Measurements from ENCODE around the gene FNBP1L. TPM values are rescaled to one million over a fixed set of nuclear protein-coding genes. Genes with fewer than 3 reads are reported as not detected.

FNBP1L gene
- 10 to 100 TPM; 46.5 to 54.4 TPM for total RNA-seq
- polyA plus RNA-seq (ENCODE audit: insufficient read depth, low read depth, low replicate concordance): 21.9 TPM
- long read RNA-seq, donor 1, full-length matches to known transcripts: 11 of 27 reads
- long read RNA-seq, donor 1, partial matches to known transcripts: 16 of 27 reads
- long read RNA-seq, donor 1, other reads (novel, unspliced or antisense): 0 of 27 reads
- long read RNA-seq, donor 2, full-length matches to known transcripts: 4 of 17 reads
- long read RNA-seq, donor 2, partial matches to known transcripts: 13 of 17 reads
- long read RNA-seq, donor 2, other reads (novel, unspliced or antisense): 0 of 17 reads

GRCh38 chr1:93447481-93448291 is at the start of gene FNBP1L:
FNBP1L (plus strand) TSS chr1:93448118; CDS start chr1:93448282, 164 bp downstream.
- H3K4me1 ChIP-seq: no peaks in the 10 kb centered on the region
- no peaks in the 10 kb centered on the region for H3K9me3 ChIP-seq
- intact Hi-C loops (cut with DNase I; ENCODE audit: low total_unique reads): loop anchor here (10.0 kb wide), 1 partner anchor 397 kb away; no protein-coding TSS in a partner anchor

GRCh38 chr1:93399781-93400180 is 48.1 kb upstream of the FNBP1L start:
- no peak overlapping the region for H3K27ac ChIP-seq
- DNase-seq: no peak
- H3K36me3 ChIP-seq (ENCODE audit: low read depth, missing control alignments): no peaks in the 10 kb centered on the region
- intact Hi-C loops (cut with DNase I; ENCODE audit: low total_unique reads): no loop called here
- no peak for TF ChIP-seq CTCF (IDR thresholded peaks at IDR 0.05)
- no peak for TF ChIP-seq POLR2A (IDR thresholded peaks at IDR 0.05)
- H3K4me3 ChIP-seq: no peak overlapping the region
- H3K9me3 ChIP-seq: no peaks in the 10 kb centered on the region
- H3K4me1 ChIP-seq: no peaks in the 10 kb centered on the region
- H3K27me3 ChIP-seq: no peaks in the 10 kb centered on the region

More at GRCh38 chr1:93447481-93448291, at the start of gene FNBP1L:
- H3K4me3 ChIP-seq: peak within 1 kb of the TSS; percentile 61 to 79
- H3K27me3 ChIP-seq: no peaks in the 10 kb centered on the region
- TF ChIP-seq POLR2A (IDR thresholded peaks at IDR 0.05): no peak
- TF ChIP-seq CTCF (IDR thresholded peaks at IDR 0.05): no peak
- 0 to 1% methylated on average over 14 to 19 of the region's 52 CpGs for WGBS, 2 donors
- peak; percentile 85 for DNase-seq
- H3K27ac ChIP-seq: peak within 1 kb of the TSS; percentile 79 to 81
- no peaks in the 10 kb centered on the region for H3K36me3 ChIP-seq (ENCODE audit: low read depth, missing control alignments)

- 96 to 100% methylated on average over 4 of the region's 4 CpGs for WGBS, 2 donors
- no peaks in the 10 kb centered on the region for H3K36me3 ChIP-seq (ENCODE audit: low read depth, missing control alignments)
- DNase-seq: no peak
- H3K27ac ChIP-seq: no peak overlapping the region
- H3K27me3 ChIP-seq: no peaks in the 10 kb centered on the region
- TF ChIP-seq CTCF (IDR thresholded peaks at IDR 0.05): no peak
- no peak for TF ChIP-seq POLR2A (IDR thresholded peaks at IDR 0.05)
- no peak overlapping the region for H3K4me3 ChIP-seq
- no peaks in the 10 kb centered on the region for H3K9me3 ChIP-seq
- no peaks in the 10 kb centered on the region for H3K4me1 ChIP-seq
- intact Hi-C loops (cut with DNase I; ENCODE audit: low total_unique reads): no loop called here
Measured at GRCh38 chr1:93408203-93408602, 39.7 kb upstream of the FNBP1L start.

GRCh38 chr1:93411000-93411399 is 36.9 kb upstream of the FNBP1L start:
- H3K27me3 ChIP-seq: no peaks in the 10 kb centered on the region
- H3K4me3 ChIP-seq: no peak overlapping the region
- 76 to 80% methylated on average over 2 of the region's 2 CpGs for WGBS, 2 donors
- no peaks in the 10 kb centered on the region for H3K4me1 ChIP-seq
- no peak for TF ChIP-seq CTCF (IDR thresholded peaks at IDR 0.05)
- no peak for TF ChIP-seq POLR2A (IDR thresholded peaks at IDR 0.05)
- H3K36me3 ChIP-seq (ENCODE audit: low read depth, missing control alignments): no peaks in the 10 kb centered on the region
- intact Hi-C loops (cut with DNase I; ENCODE audit: low total_unique reads): no loop called here
- DNase-seq: no peak
- H3K9me3 ChIP-seq: no peaks in the 10 kb centered on the region
- no peak overlapping the region for H3K27ac ChIP-seq

Measured in testis (tissue), 5 donors.